ENCODE data around the gene ADARB2.

Gene ADARB2

DNA sequence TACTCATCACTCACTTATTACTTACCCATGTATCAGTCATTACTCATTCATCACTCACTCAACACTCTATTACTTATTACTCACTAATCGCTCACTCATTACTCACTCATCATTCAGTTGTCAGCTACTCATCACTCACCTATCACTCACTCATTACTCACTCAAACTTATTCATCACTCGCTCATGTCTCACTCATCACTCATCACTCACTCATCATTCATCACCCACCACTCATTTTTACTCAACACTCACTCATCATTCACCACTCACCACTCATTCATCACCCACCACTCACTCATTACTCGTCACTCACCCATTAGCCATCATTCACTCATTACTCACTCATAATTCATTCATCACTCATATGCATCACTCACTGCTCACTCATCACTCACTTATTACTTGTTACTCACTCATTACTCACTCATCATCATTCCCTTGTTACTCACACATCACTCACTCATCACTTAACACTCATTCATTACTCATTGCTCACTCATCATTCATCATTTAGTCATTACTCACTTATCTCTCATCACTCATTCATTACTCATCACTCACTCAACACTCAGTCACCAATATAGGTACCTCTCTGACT is 237.9 kb downstream of the ADARB2 start (continued):
- TF ChIP-seq, protein P1, sequence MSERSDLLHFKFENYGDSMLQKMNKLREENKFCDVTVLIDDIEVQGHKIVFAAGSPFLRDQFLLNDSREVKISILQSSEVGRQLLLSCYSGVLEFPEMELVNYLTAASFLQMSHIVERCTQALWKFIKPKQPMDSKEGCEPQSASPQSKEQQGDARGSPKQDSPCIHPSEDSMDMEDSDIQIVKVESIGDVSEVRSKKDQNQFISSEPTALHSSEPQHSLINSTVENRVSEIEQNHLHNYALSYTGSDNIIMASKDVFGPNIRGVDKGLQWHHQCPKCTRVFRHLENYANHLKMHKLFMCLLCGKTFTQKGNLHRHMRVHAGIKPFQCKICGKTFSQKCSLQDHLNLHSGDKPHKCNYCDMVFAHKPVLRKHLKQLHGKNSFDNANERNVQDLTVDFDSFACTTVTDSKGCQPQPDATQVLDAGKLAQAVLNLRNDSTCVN (tag by site-specific recombination; optimal IDR thresholded peaks at IDR 0.05) = no peak
- TF ChIP-seq ZNF571 (tag by site-specific recombination; IDR thresholded peaks at IDR 0.05) (peak; percentile 65; the same call in 1 of the 2 replicates), SETDB1 (IDR thresholded peaks at IDR 0.05; ENCODE audit: insufficient read length, low read length) (no peak), KLF7 (tag by site-specific recombination; IDR thresholded peaks at IDR 0.05; ENCODE audit: borderline replicate concordance) (no peak), ZBTB21 (tag by site-specific recombination; IDR thresholded peaks at IDR 0.05) (0 out of 2 replicates have a peak, but pooled peaks have one; percentile 28), TCF7L2 (IDR thresholded peaks at IDR 0.05; ENCODE audit: borderline replicate concordance, low read depth, low read length) (no peak), ZNF24 (tag by site-specific recombination; IDR thresholded peaks at IDR 0.05) (peak; percentile 94; the same call in 1 of the 2 replicates), ZNF350 (tag by site-specific recombination; IDR thresholded peaks at IDR 0.05) (no peak), ZNF155 (tag by site-specific recombination; IDR thresholded peaks at IDR 0.05) (peak; percentile 74), MYNN (tag by site-specific recombination; IDR thresholded peaks at IDR 0.05; ENCODE audit: borderline replicate concordance) (no peak), ZNF341 (tag by site-specific recombination; IDR thresholded peaks at IDR 0.05; ENCODE audit: low read depth) (no peak), ZNF394 (tag by site-specific recombination; IDR thresholded peaks at IDR 0.05; ENCODE audit: borderline replicate concordance) (0 out of 2 replicates have a peak, but pooled peaks have one; percentile 34), ZFP37 (tag by site-specific recombination; IDR thresholded peaks at IDR 0.05) (peak; percentile 91; the same call in 1 of the 2 replicates), ZBTB1 (tag by site-specific recombination; IDR thresholded peaks at IDR 0.05) (peak; percentile 20; the same call in 1 of the 2 replicates), ZNF548 (tag by site-specific recombination; IDR thresholded peaks at IDR 0.05) (no peak), ZBTB20 (tag by site-specific recombination; IDR thresholded peaks at IDR 0.05) (no peak)
- TF ChIP-seq, protein P2, sequence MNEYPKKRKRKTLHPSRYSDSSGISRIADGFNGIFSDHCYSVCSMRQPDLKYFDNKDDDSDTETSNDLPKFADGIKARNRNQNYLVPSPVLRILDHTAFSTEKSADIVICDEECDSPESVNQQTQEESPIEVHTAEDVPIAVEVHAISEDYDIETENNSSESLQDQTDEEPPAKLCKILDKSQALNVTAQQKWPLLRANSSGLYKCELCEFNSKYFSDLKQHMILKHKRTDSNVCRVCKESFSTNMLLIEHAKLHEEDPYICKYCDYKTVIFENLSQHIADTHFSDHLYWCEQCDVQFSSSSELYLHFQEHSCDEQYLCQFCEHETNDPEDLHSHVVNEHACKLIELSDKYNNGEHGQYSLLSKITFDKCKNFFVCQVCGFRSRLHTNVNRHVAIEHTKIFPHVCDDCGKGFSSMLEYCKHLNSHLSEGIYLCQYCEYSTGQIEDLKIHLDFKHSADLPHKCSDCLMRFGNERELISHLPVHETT (tag by site-specific recombination; IDR thresholded peaks at IDR 0.05) = peak; percentile 93
- TF ChIP-seq, protein P3, sequence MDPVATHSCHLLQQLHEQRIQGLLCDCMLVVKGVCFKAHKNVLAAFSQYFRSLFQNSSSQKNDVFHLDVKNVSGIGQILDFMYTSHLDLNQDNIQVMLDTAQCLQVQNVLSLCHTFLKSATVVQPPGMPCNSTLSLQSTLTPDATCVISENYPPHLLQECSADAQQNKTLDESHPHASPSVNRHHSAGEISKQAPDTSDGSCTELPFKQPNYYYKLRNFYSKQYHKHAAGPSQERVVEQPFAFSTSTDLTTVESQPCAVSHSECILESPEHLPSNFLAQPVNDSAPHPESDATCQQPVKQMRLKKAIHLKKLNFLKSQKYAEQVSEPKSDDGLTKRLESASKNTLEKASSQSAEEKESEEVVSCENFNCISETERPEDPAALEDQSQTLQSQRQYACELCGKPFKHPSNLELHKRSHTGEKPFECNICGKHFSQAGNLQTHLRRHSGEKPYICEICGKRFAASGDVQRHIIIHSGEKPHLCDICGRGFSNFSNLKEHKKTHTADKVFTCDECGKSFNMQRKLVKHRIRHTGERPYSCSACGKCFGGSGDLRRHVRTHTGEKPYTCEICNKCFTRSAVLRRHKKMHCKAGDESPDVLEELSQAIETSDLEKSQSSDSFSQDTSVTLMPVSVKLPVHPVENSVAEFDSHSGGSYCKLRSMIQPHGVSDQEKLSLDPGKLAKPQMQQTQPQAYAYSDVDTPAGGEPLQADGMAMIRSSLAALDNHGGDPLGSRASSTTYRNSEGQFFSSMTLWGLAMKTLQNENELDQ (tag by site-specific recombination; IDR thresholded peaks at IDR 0.05; ENCODE audit: low read depth) = no peak
- TF ChIP-seq, protein P4, sequence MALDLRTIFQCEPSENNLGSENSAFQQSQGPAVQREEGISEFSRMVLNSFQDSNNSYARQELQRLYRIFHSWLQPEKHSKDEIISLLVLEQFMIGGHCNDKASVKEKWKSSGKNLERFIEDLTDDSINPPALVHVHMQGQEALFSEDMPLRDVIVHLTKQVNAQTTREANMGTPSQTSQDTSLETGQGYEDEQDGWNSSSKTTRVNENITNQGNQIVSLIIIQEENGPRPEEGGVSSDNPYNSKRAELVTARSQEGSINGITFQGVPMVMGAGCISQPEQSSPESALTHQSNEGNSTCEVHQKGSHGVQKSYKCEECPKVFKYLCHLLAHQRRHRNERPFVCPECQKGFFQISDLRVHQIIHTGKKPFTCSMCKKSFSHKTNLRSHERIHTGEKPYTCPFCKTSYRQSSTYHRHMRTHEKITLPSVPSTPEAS (tag by site-specific recombination; IDR thresholded peaks at IDR 0.05) = peak; percentile 34
- TF ChIP-seq, protein P5, sequence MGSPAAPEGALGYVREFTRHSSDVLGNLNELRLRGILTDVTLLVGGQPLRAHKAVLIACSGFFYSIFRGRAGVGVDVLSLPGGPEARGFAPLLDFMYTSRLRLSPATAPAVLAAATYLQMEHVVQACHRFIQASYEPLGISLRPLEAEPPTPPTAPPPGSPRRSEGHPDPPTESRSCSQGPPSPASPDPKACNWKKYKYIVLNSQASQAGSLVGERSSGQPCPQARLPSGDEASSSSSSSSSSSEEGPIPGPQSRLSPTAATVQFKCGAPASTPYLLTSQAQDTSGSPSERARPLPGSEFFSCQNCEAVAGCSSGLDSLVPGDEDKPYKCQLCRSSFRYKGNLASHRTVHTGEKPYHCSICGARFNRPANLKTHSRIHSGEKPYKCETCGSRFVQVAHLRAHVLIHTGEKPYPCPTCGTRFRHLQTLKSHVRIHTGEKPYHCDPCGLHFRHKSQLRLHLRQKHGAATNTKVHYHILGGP (tag by site-specific recombination; IDR thresholded peaks at IDR 0.05) = peak; percentile 73; the same call in 1 of the 2 replicates
- TF ChIP-seq, protein P6, sequence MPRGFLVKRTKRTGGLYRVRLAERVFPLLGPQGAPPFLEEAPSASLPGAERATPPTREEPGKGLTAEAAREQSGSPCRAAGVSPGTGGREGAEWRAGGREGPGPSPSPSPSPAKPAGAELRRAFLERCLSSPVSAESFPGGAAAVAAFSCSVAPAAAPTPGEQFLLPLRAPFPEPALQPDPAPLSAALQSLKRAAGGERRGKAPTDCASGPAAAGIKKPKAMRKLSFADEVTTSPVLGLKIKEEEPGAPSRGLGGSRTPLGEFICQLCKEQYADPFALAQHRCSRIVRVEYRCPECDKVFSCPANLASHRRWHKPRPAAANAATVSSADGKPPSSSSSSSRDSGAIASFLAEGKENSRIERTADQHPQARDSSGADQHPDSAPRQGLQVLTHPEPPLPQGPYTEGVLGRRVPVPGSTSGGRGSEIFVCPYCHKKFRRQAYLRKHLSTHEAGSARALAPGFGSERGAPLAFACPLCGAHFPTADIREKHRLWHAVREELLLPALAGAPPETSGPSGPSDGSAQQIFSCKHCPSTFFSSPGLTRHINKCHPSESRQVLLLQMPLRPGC (tag by site-specific recombination; IDR thresholded peaks at IDR 0.05) = peak; percentile 82
- TF ChIP-seq, protein P7, sequence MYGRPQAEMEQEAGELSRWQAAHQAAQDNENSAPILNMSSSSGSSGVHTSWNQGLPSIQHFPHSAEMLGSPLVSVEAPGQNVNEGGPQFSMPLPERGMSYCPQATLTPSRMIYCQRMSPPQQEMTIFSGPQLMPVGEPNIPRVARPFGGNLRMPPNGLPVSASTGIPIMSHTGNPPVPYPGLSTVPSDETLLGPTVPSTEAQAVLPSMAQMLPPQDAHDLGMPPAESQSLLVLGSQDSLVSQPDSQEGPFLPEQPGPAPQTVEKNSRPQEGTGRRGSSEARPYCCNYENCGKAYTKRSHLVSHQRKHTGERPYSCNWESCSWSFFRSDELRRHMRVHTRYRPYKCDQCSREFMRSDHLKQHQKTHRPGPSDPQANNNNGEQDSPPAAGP (tag by site-specific recombination; IDR thresholded peaks at IDR 0.05) = peak; percentile 61; the same call in 1 of the 2 replicates
- TF ChIP-seq, protein P8, sequence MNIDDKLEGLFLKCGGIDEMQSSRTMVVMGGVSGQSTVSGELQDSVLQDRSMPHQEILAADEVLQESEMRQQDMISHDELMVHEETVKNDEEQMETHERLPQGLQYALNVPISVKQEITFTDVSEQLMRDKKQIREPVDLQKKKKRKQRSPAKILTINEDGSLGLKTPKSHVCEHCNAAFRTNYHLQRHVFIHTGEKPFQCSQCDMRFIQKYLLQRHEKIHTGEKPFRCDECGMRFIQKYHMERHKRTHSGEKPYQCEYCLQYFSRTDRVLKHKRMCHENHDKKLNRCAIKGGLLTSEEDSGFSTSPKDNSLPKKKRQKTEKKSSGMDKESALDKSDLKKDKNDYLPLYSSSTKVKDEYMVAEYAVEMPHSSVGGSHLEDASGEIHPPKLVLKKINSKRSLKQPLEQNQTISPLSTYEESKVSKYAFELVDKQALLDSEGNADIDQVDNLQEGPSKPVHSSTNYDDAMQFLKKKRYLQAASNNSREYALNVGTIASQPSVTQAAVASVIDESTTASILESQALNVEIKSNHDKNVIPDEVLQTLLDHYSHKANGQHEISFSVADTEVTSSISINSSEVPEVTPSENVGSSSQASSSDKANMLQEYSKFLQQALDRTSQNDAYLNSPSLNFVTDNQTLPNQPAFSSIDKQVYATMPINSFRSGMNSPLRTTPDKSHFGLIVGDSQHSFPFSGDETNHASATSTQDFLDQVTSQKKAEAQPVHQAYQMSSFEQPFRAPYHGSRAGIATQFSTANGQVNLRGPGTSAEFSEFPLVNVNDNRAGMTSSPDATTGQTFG (tag by site-specific recombination; IDR thresholded peaks at IDR 0.05; ENCODE audit: borderline replicate concordance) = peak; percentile 99
- TF ChIP-seq, protein P9, sequence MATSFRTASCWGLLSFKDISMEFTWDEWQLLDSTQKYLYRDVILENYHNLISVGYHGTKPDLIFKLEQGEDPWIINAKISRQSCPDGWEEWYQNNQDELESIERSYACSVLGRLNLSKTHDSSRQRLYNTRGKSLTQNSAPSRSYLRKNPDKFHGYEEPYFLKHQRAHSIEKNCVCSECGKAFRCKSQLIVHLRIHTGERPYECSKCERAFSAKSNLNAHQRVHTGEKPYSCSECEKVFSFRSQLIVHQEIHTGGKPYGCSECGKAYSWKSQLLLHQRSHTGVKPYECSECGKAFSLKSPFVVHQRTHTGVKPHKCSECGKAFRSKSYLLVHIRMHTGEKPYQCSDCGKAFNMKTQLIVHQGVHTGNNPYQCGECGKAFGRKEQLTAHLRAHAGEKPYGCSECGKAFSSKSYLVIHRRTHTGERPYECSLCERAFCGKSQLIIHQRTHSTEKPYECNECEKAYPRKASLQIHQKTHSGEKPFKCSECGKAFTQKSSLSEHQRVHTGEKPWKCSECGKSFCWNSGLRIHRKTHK (tag by site-specific recombination; IDR thresholded peaks at IDR 0.05) = no peak; the same call in none of the 2 replicates
